HEK293T (cell line): ENCODE results near the gene TTLL12.
"Not testable (repeated sequence)": the region's sequence is repeated elsewhere in the genome, so short reads cannot be mapped to it uniquely, and the experiment has no call there.

ENCODE experiments used
- CTCF ChIA-PET: fragments of 350-600 bp; formaldehyde crosslinking; extraction: SDS; loops from one replicate; lab custom pipeline; 2021; ENCODE audit warnings: antibody characterized with exemption, inconsistent platforms; lab: Yijun Ruan, JAX
- POLR2A ChIA-PET: fragments of 350-600 bp; formaldehyde crosslinking; extraction: SDS; loops from one replicate; lab custom pipeline; 2020; ENCODE audit warnings: antibody characterized with exemption, inconsistent platforms; lab: Yijun Ruan, JAX
- DNase-seq: peaks from one replicate; pipeline ENCODE4 v3.0.0; 2012; ENCODE audit warnings: mixed read lengths; ENCODE audit errors: extremely low spot score
- ARNT ChIP-seq: fragments of 450-650 bp; IDR thresholded peaks from 2 replicates; pipeline ENCODE4 v1.6.1; 2017; ENCODE audit warnings: mild to moderate bottlenecking
- BHLHE40 ChIP-seq: fragments of 450-650 bp; IDR thresholded peaks from 2 replicates; pipeline ENCODE4 v1.6.1; 2016; ENCODE audit warnings: mild to moderate bottlenecking, moderate library complexity, borderline replicate concordance
- CTBP1 ChIP-seq: fragments of 450-650 bp; IDR thresholded peaks from 2 replicates; pipeline ENCODE4 v1.6.1; 2016; ENCODE audit warnings: borderline replicate concordance
- ELF4 ChIP-seq: fragments of 450-650 bp; IDR thresholded peaks from 2 replicates; pipeline ENCODE4 v1.6.1; 2017; ENCODE audit warnings: antibody characterized with exemption
- FOXA1 ChIP-seq: fragments of 450-650 bp; IDR thresholded peaks from 2 replicates; pipeline ENCODE4 v1.6.1; 2016; ENCODE audit warnings: mild to moderate bottlenecking
- FOXK2 ChIP-seq: fragments of 450-650 bp; IDR thresholded peaks from 2 replicates; pipeline ENCODE4 v1.6.1; 2016; ENCODE audit warnings: mild to moderate bottlenecking
- FOXM1 ChIP-seq: fragments of 450-650 bp; IDR thresholded peaks from 2 replicates; pipeline ENCODE4 v1.6.1; 2017; ENCODE audit warnings: mild to moderate bottlenecking, borderline replicate concordance
- HDGF ChIP-seq: fragments of 450-650 bp; IDR thresholded peaks from 2 replicates; pipeline ENCODE4 v1.6.1; 2017; ENCODE audit warnings: antibody characterized with exemption, borderline replicate concordance
- L3MBTL2 ChIP-seq: fragments of 450-650 bp; conservative IDR thresholded peaks from 2 replicates; pipeline ENCODE4 v1.6.1; 2016; ENCODE audit warnings: mild to moderate bottlenecking
- LEF1 ChIP-seq: fragments of 450-650 bp; IDR thresholded peaks from 2 replicates; pipeline ENCODE4 v1.6.1; 2017; ENCODE audit warnings: mild to moderate bottlenecking, borderline replicate concordance
- NFRKB ChIP-seq: fragments of 450-650 bp; IDR thresholded peaks from 2 replicates; pipeline ENCODE4 v1.6.1; 2016; ENCODE audit warnings: mild to moderate bottlenecking, moderate library complexity
- PKNOX1 ChIP-seq: fragments of 450-650 bp; IDR thresholded peaks from 2 replicates; pipeline ENCODE4 v1.6.1; 2016
- SP1 ChIP-seq: fragments of 450-650 bp; IDR thresholded peaks from 2 replicates; pipeline ENCODE4 v1.6.1; 2017
- SUZ12 ChIP-seq: fragments of 450-650 bp; IDR thresholded peaks from 2 replicates; pipeline ENCODE4 v1.6.1; 2016; ENCODE audit warnings: mild to moderate bottlenecking
- TARDBP ChIP-seq: fragments of 450-650 bp; IDR thresholded peaks from 2 replicates; pipeline ENCODE4 v1.6.1; 2016
- ZNF384 ChIP-seq: fragments of 450-650 bp; IDR thresholded peaks from 2 replicates; pipeline ENCODE4 v1.6.1; 2016

Gene TTLL12

GRCh38 chr22:43147821-43148220, 39.1 kb downstream of the TTLL12 start:
- TF ChIP-seq FOXM1 (no peak), PKNOX1 (no peak), BHLHE40 (no peak), FOXA1 (no peak), TARDBP (no peak)
- ChIA-PET CTCF (no interaction called here), POLR2A (no interaction called here)
- DNase-seq = no peak

- CTCF ChIA-PET, POLR2A ChIA-PET, DNase-seq: not testable (repeated sequence)
These were observed 40.6 kb downstream of the TTLL12 start for GRCh38 chr22:43146332-43146731.

GRCh38 chr22:43145371-43145770, 41.6 kb downstream of the TTLL12 start:
- CTCF ChIA-PET, DNase-seq: not testable (repeated sequence)
- POLR2A ChIA-PET = interaction anchor here (2.9 kb wide), 1 partner anchor 42 kb away, joined by 8 read pairs; the partner anchor contains the start of gene TTLL12

- ChIA-PET POLR2A (interaction anchor here (2.9 kb wide), 1 partner anchor 42 kb away, joined by 8 read pairs; the partner anchor contains the start of gene TTLL12), CTCF (no interaction called here)
- DNase-seq = no peak
- TF ChIP-seq ELF4 (no peak), NFRKB (no peak), FOXK2 (no peak), FOXM1 (no peak), L3MBTL2 (no peak), BHLHE40 (no peak), HDGF (no peak), CTBP1 (no peak), ARNT (no peak), PKNOX1 (no peak), SP1 (no peak), TARDBP (no peak), FOXA1 (no peak), SUZ12 (no peak), ZNF384 (no peak), LEF1 (no peak)
These were observed 42.0 kb downstream of the TTLL12 start for GRCh38 chr22:43144949-43145348.

- POLR2A ChIA-PET = interaction anchor here (0.7 to 2.9 kb wide), 4 partner anchors 12 to 44 kb away, joined by 3 to 8 read pairs (median 4); partner anchors contain the start of gene TTLL12
- CTCF ChIA-PET = interaction anchor here (0.7 kb wide), 1 partner anchor 260 kb away, joined by 3 read pairs; no protein-coding TSS in a partner anchor
- peak; percentile 86 for DNase-seq
- no peak for TF ChIP-seq BHLHE40
- no peak; the same call in 1 of the 2 replicates for TF ChIP-seq PKNOX1
- TF ChIP-seq ARNT = peak; percentile 51; the same call in 1 of the 2 replicates
- no peak for TF ChIP-seq NFRKB
- TF ChIP-seq ELF4 = no peak
- peak; percentile 6 for TF ChIP-seq L3MBTL2
- no peak for TF ChIP-seq FOXM1
- TF ChIP-seq CTBP1 = peak; percentile 78
- no peak for TF ChIP-seq FOXA1
- TF ChIP-seq FOXK2 = no peak
- peak; percentile 45; the same call in 1 of the 2 replicates for TF ChIP-seq LEF1
These were observed 43.9 kb downstream of the TTLL12 start, which contains the start of gene MCAT for GRCh38 chr22:43142880-43143562. Gene MCAT, minus strand, starts transcription at chr22:43143398. Its CDS starts 50 bp downstream, at chr22:43143348.

GRCh38 chr22:43136801-43137200, 50.1 kb downstream of the TTLL12 start:
- no peak for DNase-seq
- CTCF ChIA-PET = no interaction called here
- POLR2A ChIA-PET = no interaction called here
- no peak for TF ChIP-seq L3MBTL2
- no peak for TF ChIP-seq NFRKB
- no peak for TF ChIP-seq FOXK2
- TF ChIP-seq FOXA1 = no peak
- no peak for TF ChIP-seq CTBP1
- TF ChIP-seq SP1 = no peak
- no peak for TF ChIP-seq HDGF
- no peak for TF ChIP-seq LEF1
- no peak for TF ChIP-seq TARDBP
- no peak for TF ChIP-seq ZNF384
- no peak for TF ChIP-seq FOXM1
- no peak for TF ChIP-seq ARNT
- TF ChIP-seq BHLHE40 = no peak
- no peak for TF ChIP-seq PKNOX1
- no peak for TF ChIP-seq ELF4
- no peak for TF ChIP-seq SUZ12
